ENCODE results near the gene MPST.

- TF ChIP-seq CTCF (IDR thresholded peaks at IDR 0.05) (no peak), EZH2 (IDR thresholded peaks at IDR 0.05) (no peak), EZH2phosphoT487 (IDR thresholded peaks at IDR 0.05) (no peak)
These were observed 594 bp downstream of the MPST start for GRCh38 chr22:37020192-37020479.
